GM12801 (cell line): ENCODE measurements around the gene FBXO3.

Source experiments
- TF ChIP-seq, protein P1 (sequence below): IDR thresholded peaks from one replicate; pipeline ENCODE4 v1.5.1; 2011; ENCODE audit warnings: control low read depth; ENCODE audit not compliant: insufficient read length; ENCODE audit errors: extremely low read depth

Gene FBXO3

GRCh38 chr11:33797879-33798278, 23.6 kb upstream of the FBXO3 start:
- TF ChIP-seq, protein P1, sequence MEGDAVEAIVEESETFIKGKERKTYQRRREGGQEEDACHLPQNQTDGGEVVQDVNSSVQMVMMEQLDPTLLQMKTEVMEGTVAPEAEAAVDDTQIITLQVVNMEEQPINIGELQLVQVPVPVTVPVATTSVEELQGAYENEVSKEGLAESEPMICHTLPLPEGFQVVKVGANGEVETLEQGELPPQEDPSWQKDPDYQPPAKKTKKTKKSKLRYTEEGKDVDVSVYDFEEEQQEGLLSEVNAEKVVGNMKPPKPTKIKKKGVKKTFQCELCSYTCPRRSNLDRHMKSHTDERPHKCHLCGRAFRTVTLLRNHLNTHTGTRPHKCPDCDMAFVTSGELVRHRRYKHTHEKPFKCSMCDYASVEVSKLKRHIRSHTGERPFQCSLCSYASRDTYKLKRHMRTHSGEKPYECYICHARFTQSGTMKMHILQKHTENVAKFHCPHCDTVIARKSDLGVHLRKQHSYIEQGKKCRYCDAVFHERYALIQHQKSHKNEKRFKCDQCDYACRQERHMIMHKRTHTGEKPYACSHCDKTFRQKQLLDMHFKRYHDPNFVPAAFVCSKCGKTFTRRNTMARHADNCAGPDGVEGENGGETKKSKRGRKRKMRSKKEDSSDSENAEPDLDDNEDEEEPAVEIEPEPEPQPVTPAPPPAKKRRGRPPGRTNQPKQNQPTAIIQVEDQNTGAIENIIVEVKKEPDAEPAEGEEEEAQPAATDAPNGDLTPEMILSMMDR = no peak

DNA sequence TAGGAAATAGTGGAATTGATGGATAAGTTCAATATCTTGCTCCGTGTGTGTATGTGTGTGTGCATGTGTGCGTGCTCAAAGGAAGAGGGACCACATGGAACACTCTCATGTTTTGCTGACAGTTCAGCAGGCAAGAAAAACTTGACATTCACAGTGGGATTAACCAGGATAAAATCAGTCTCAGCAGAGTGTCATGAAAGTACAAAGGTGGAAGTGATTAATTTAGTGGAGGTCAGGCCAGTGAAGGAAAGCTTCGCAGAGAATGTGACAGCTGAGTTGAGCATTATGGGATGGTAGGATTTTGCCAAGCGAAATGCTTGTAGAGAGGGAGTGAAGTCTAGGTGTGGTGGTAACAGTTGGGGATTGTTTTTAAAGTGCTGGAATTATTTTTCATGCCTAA, 15.7 kb upstream of the FBXO3 start:
- TF ChIP-seq, protein P1 = no peak

- TF ChIP-seq, protein P1 = no peak
These were observed 12.8 kb upstream of the FBXO3 start for GRCh38 chr11:33787076-33787475.

DNA sequence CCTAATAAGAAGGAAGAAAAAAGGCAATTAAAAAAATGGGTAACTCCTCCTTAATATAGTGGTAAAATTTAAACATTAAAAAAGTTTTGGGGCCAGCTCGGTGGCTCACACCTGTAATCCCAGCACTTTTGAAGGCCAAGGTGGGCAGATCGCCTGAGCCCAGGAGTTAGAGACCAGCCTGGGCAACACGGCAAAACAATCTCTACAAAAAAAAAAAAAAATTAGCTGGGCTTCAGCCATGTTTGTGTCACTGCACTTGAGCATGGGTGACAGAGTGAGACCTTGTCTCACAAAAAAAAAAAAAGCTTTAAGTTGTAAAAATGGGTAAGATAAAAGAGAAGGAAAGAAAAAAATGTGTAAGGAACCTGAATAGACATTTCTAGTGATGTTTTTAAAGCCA, 11.3 kb upstream of the FBXO3 start:
- TF ChIP-seq, protein P1 = no peak

DNA sequence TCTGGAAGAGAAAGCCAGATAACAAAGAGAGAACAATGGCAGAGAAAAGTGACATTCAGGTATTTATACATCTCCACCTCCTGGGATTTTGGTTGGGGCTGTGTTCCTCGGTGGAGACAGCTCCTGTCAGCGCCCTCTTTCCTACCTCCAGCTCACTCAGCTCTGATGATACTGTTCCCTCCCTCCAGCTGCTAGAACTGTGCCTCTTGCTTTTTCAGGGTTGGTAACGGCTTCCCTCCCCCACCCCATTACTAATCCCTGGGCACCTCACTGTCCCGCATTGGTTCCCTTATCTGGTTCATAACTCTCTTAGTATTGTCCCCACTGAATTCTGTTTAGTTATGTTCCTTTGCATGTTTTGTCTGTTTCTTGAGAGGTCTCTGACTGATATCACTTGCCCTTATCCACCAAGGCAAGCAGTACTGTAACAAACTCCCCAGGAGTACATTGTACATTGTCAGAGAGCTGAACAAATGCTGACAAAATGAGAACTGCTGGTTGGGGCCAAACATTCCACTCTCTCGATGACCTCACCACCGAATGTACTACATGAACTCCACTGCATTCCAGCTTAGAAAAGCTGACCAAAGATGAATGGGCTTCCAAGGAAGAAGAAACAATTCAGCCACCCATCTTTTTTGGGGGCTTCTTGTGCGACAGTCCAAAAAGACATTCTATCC, 5.7 kb upstream of the FBXO3 start:
- TF ChIP-seq, protein P1 = no peak

DNA sequence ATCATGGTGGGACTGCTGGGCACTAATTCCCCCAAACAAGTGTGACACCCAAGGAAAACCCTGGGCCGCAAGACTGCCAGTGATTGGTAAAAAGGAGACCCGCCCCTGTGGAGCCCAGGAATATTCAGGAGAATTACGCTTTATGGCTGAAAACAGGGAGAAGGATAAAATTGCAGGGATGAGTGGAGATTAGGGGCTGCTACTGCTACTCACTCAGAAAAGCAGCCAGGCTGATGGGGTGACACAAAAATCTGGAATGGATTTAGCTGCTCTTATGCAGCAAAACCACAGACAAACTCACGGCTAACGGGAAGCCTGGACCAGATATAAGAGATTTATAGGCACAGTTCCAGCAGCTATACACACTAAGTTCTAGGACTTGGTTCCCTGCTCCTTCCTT, 4.4 kb upstream of the FBXO3 start:
- TF ChIP-seq, protein P1 = no peak

- TF ChIP-seq, protein P1 = no peak
These were observed 3.6 kb upstream of the FBXO3 start for GRCh38 chr11:33777906-33778305.
